ENCODE measurements around the gene DNAJC16.
A peak's percentile ranks its signal among the peaks of the same experiment; 100 is the strongest.
"Not testable (repeated sequence)": the region's sequence is repeated elsewhere in the genome, so short reads cannot be mapped to it uniquely, and the experiment has no call there.

Gene DNAJC16

GRCh38 chr1:15583016-15583706, 56.5 kb downstream of the DNAJC16 start:
- no peak for DNase-seq (ENCODE audit: low read depth in 3 of 3)

GRCh38 chr1:15584489-15585363, 58.1 kb downstream of the DNAJC16 start, which contains the start of gene AGMAT:
AGMAT (minus strand) TSS chr1:15585051; CDS start chr1:15584967, 84 bp downstream.
- DNase-seq (ENCODE audit: low read depth in 3 of 3), result peak; percentile 24 to 70 (median 39)

GRCh38 chr1:15592285-15592684, 65.6 kb downstream of the DNAJC16 start:
- DNase-seq (ENCODE audit: low read depth in 3 of 3), result no peak

- DNase-seq (ENCODE audit: low read depth in 3 of 3), result no peak
Measured at GRCh38 chr1:15595809-15596617, 69.4 kb downstream of the DNAJC16 start.

- DNase-seq (ENCODE audit: low read depth in 3 of 3), result no peak
Measured at GRCh38 chr1:15598436-15598835, 71.8 kb downstream of the DNAJC16 start.

- peak; percentile 81 to 91 (median 86) for DNase-seq (ENCODE audit: low read depth in 3 of 3)
Measured at GRCh38 chr1:15603050-15603965, 76.7 kb downstream of the DNAJC16 start.

GRCh38 chr1:15603966-15604282, 77.3 kb downstream of the DNAJC16 start:
- not testable (repeated sequence) for DNase-seq (ENCODE audit: low read depth in 3 of 3)

GRCh38 chr1:15604400-15604799, 77.8 kb downstream of the DNAJC16 start:
- not testable (repeated sequence) for DNase-seq (ENCODE audit: low read depth in 3 of 3)

- no peak for DNase-seq (ENCODE audit: low read depth in 3 of 3)
Measured at GRCh38 chr1:15605398-15606383, 79.0 kb downstream of the DNAJC16 start.

- no peak for DNase-seq (ENCODE audit: low read depth in 3 of 3)
Measured at GRCh38 chr1:15609631-15610030, 83.0 kb downstream of the DNAJC16 start.

- DNase-seq (ENCODE audit: low read depth in 3 of 3), result no peak
Measured at GRCh38 chr1:15610167-15610566, 83.5 kb downstream of the DNAJC16 start.

- no peak for DNase-seq (ENCODE audit: low read depth in 3 of 3)
Measured at GRCh38 chr1:15616373-15617172, 89.9 kb downstream of the DNAJC16 start.

GRCh38 chr1:15617173-15618076, 90.8 kb downstream of the DNAJC16 start, which contains the start of gene DDI2:
DDI2 (plus strand) TSS chr1:15617458; CDS start chr1:15617671, 213 bp downstream.
- peak; percentile 84 to 93 (median 91) for DNase-seq (ENCODE audit: low read depth in 3 of 3)

GRCh38 chr1:15618077-15618654, 91.5 kb downstream of the DNAJC16 start:
- no peak for DNase-seq (ENCODE audit: low read depth in 3 of 3)

- DNase-seq (ENCODE audit: low read depth in 3 of 3), result no peak
Measured at GRCh38 chr1:15618655-15619525, 92.2 kb downstream of the DNAJC16 start.

GRCh38 chr1:15620155-15620545, 93.5 kb downstream of the DNAJC16 start:
- DNase-seq (ENCODE audit: low read depth in 3 of 3), result no peak
